A549 (cell line): ENCODE data around the gene PNLIPRP3. TPM values are rescaled to one million over a fixed set of nuclear protein-coding genes. Genes with fewer than 3 reads are reported as not detected.
A peak's percentile ranks its signal among the peaks of the same experiment; 100 is the strongest.
"Not testable (repeated sequence)": the region's sequence is repeated elsewhere in the genome, so short reads cannot be mapped to it uniquely, and the experiment has no call there.

Experiments
- ATAC-seq, 2 experiments: fragments of 200-7000 bp in 1 of 2; fragments of >200 bp in 1 of 2; cut with Nextera tagmentation in 1 of 2; cut with Tn5 transposase in 1 of 2; 3 replicates each; pipeline versions ENCODE4 v1.8.0 to v1.9.1; 2018 to 2020; ENCODE audit warnings: mild to moderate bottlenecking in 1 of 2, moderate library complexity in 1 of 2
- CTCF ChIA-PET: fragments of 300-600 bp; sonication (Branson Sonifier 250); formaldehyde crosslinking; extraction: SDS; loops from one replicate; lab custom pipeline; 2021; ENCODE audit warnings: antibody characterized with exemption, inconsistent platforms; lab: Yijun Ruan, JAX
- POLR2A ChIA-PET: fragments of 350-600 bp; formaldehyde crosslinking; extraction: SDS; loops from one replicate; lab custom pipeline; 2021; ENCODE audit warnings: antibody characterized with exemption, inconsistent platforms; lab: Yijun Ruan, JAX
- DNase-seq, 2 experiments: peaks; one replicate each; pipeline versions ENCODE4 v3.0.0 to v3.0.0-alpha.2; 2011 to 2016; ENCODE audit warnings: low read depth in 1 of 2, low spot score in 1 of 2
- FAIRE-seq: peaks from 2 replicates; lab custom pipeline; 2011; peaks lifted over from hg19 to GRCh38; lab: Jason Lieb, UNC
- H3K27ac ChIP-seq, 2 experiments: fragments of >200 bp; sonication (Bioruptor Twin); formaldehyde crosslinking; 3 replicates each; pipeline ENCODE4 v1.5.1; 2016 to 2017
- H3K4me1 ChIP-seq: fragments of >200 bp; sonication (Bioruptor Twin); formaldehyde crosslinking; 3 replicates; pipeline ENCODE4 v1.6.1; 2016
- H3K4me2 ChIP-seq: fragments of >200 bp; sonication (Bioruptor Twin); formaldehyde crosslinking; 3 replicates; pipeline ENCODE4 v1.6.1; 2016
- H3K4me3 ChIP-seq: fragments of >200 bp; sonication (Bioruptor Twin); formaldehyde crosslinking; 3 replicates; pipeline ENCODE4 v1.5.1; 2016
- H3K9me3 ChIP-seq: fragments of >200 bp; sonication (Bioruptor Twin); formaldehyde crosslinking; 3 replicates; pipeline ENCODE4 v1.6.1; 2016
- BCL3 ChIP-seq: fragments of >200 bp; sonication (Bioruptor Twin); formaldehyde crosslinking; IDR thresholded peaks from 3 replicates; pipeline ENCODE4 v1.6.1; 2016
- CBX8 ChIP-seq: fragments of 200-600 bp; sonication (generic); IDR thresholded peaks from 2 replicates; pipeline ENCODE4 v1.6.1; 2016
- EHF ChIP-seq: fragments of 250-450 bp; sonication (Bioruptor Pico); IDR thresholded peaks from 2 replicates; pipeline ENCODE4 v1.5.0; 2020; ENCODE audit warnings: mild to moderate bottlenecking
- ESRRA ChIP-seq: fragments of 150-350 bp; IDR thresholded peaks from 2 replicates; pipeline ENCODE4 v1.6.1; 2014; ENCODE audit warnings: mild to moderate bottlenecking, low read length, borderline replicate concordance
- FOSB ChIP-seq: fragments of 250-450 bp; sonication (Bioruptor Pico); IDR thresholded peaks from 2 replicates; pipeline ENCODE4 v1.5.0; 2020; ENCODE audit warnings: mild to moderate bottlenecking, moderate library complexity
- HDAC2 ChIP-seq: fragments of 200-600 bp; sonication (generic); IDR thresholded peaks from 2 replicates; pipeline ENCODE4 v1.6.1; 2016
- HES2 ChIP-seq: fragments of >200 bp; sonication (Bioruptor Twin); formaldehyde crosslinking; IDR thresholded peaks from 2 replicates; pipeline ENCODE4 v1.6.1; 2016
- JUN ChIP-seq, 2 experiments: fragments of >200 bp; sonication (Bioruptor Twin); formaldehyde crosslinking; IDR thresholded peaks; 2 replicates in 1 of 2; 3 replicates in 1 of 2; pipeline ENCODE4 v1.6.1; 2016 to 2017
- KDM5A ChIP-seq: fragments of 200-600 bp; sonication (generic); IDR thresholded peaks from 2 replicates; pipeline ENCODE4 v1.6.1; 2016; ENCODE audit warnings: antibody characterized with exemption, mild to moderate bottlenecking
- MAX ChIP-seq: IDR thresholded peaks from 2 replicates; pipeline ENCODE4 v1.6.1; 2012
- MAZ ChIP-seq: fragments of 150-350 bp; IDR thresholded peaks from 2 replicates; pipeline ENCODE4 v1.6.1; 2014; ENCODE audit warnings: antibody characterized with exemption, low read depth, low read length, borderline replicate concordance
- NR3C1 ChIP-seq: fragments of >200 bp; sonication (Bioruptor Twin); formaldehyde crosslinking; IDR thresholded peaks from 3 replicates; pipeline ENCODE4 v1.6.1; 2017
- RAD21 ChIP-seq, 2 experiments: fragments of >200 bp in 1 of 2; sonication (Bioruptor Twin) in 1 of 2; formaldehyde crosslinking in 1 of 2; IDR thresholded peaks in 1 of 2; conservative IDR thresholded peaks in 1 of 2; 2 replicates in 1 of 2; 3 replicates in 1 of 2; pipeline ENCODE4 v1.6.1; 2012 to 2018; ENCODE audit warnings: inconsistent platforms in 1 of 2
- RARB ChIP-seq: fragments of 250-450 bp; sonication (Bioruptor Pico); IDR thresholded peaks from 2 replicates; pipeline ENCODE4 v1.8.0; 2021; ENCODE audit warnings: mild to moderate bottlenecking, moderate library complexity
- RCOR1 ChIP-seq: fragments of 150-350 bp; IDR thresholded peaks from 2 replicates; pipeline ENCODE4 v1.6.1; 2014; ENCODE audit warnings: antibody characterized with exemption, low read length, low read depth
- RFX5 ChIP-seq: fragments of 450-650 bp; IDR thresholded peaks from 2 replicates; pipeline ENCODE4 v1.7.1; 2014; ENCODE audit warnings: antibody characterized with exemption, mild to moderate bottlenecking, moderate library complexity
- RNF2 ChIP-seq: fragments of 200-600 bp; sonication (generic); IDR thresholded peaks from 2 replicates; pipeline ENCODE4 v1.6.1; 2016; ENCODE audit warnings: low read depth, mild to moderate bottlenecking, antibody characterized with exemption, moderate library complexity, borderline replicate concordance
- SMC3 ChIP-seq: fragments of >200 bp; sonication (Bioruptor Twin); formaldehyde crosslinking; IDR thresholded peaks from 3 replicates; pipeline ENCODE4 v1.6.1; 2018; ENCODE audit warnings: inconsistent platforms
- WGBS: methylation state at CpG from one replicate; pipeline ENCODE4 v1.1.6; 2017; ENCODE audit errors: missing lambda C conversion rate; 5-methylcytosine and 5-hydroxymethylcytosine counted together
- polyA plus RNA-seq, 4 experiments: library from polyadenylated mRNA; depleted of rRNA in 3 of 4; stranded (reverse); fragments of >200 nt; fragmentation: RNase III in 1 of 4; extraction: RNeasy Plus Mini Kit Qiagen cat#74134 plus additional on column Dnase treatment in 1 of 4; gene quantifications; 2 replicates in 3 of 4; 3 replicates in 1 of 4; pipeline ENCODE4 v1.2.3, GENCODE V29; 2011 to 2017
- TF ChIP-seq, protein P1 (sequence below): fragments of 200-600 bp; sonication (generic); IDR thresholded peaks from 2 replicates; pipeline ENCODE4 v1.6.1; 2016; ENCODE audit warnings: antibody characterized with exemption, mild to moderate bottlenecking, moderate library complexity
- TF ChIP-seq, protein P2 (sequence below): fragments of >200 bp; sonication (Bioruptor Twin); formaldehyde crosslinking; IDR thresholded peaks from 3 replicates; pipeline ENCODE4 v1.5.1; 2016

The PNLIPRP3 gene
- polyA plus RNA-seq, 2 of the 4 experiments (the other 2 are of a cell fraction) = not detected

DNA sequence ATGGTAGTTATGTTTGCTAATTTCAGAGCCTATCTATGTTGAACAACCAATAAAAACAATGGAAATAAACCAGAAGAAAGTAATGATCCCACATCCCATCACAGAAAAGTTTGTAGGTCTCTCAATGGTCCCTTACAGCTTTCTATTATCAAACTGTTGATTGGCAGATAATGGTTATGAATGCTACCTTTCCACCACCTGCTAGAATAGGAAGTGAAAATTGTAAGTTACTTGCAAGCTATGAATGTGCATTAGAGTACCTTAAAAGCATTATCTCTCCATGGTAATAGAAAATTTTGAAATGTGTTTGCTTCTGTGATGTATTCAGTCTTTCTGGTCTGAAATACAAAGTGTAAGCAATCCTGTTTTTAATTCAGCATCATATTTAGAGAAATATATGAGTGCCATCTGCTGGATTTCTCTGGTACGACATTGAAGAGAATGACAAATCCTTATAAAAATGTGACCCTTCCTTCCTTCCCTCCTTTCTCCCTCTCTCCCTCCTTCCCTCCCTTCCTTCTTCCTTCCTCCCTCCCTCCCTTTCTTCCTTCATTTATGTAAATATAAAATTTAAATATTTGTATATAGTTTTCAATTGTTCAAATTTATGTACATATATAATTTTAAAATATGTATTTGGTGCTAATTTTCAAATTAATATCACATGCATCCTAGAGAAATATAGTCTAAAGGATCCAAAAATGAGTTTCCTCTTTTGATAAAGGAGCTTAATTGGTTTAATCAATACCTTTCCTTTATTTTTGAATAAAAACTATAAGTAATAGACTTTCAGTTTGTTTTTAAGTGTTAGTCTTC, 41.4 kb upstream of the PNLIPRP3 start:
- FAIRE-seq (no peak), DNase-seq (peak in 1 of 2 experiments; percentile 39), ATAC-seq (peak in 1 of 2 experiments; percentile 63; a peak in 3 of 6 replicates)

GRCh38 chr10:116393246-116393831, 34.3 kb upstream of the PNLIPRP3 start:
- ATAC-seq, FAIRE-seq, CTCF ChIA-PET, POLR2A ChIA-PET, H3K4me2 ChIP-seq, H3K27ac ChIP-seq, DNase-seq, H3K4me1 ChIP-seq, H3K4me3 ChIP-seq, H3K9me3 ChIP-seq: not testable (repeated sequence)
- WGBS = 79% methylated on average over 11 of the region's 43 CpGs

More for the DNA sequence above, 41.4 kb upstream of the PNLIPRP3 start:
- Histone ChIP-seq H3K4me2 (no peak overlapping the region), H3K27ac (no peak overlapping the region), H3K9me3 (no peaks in the 10 kb centered on the region), H3K4me1 (no peaks in the 10 kb centered on the region), H3K4me3 (no peak overlapping the region)
- ChIA-PET CTCF (interaction anchor here (0.6 to 2.4 kb wide), 20 partner anchors 8 to 1244 kb away, joined by 3 to 9 read pairs (median 3); no protein-coding TSS in a partner anchor), POLR2A (no interaction called here)
- 0% methylated on average over 1 of the region's 1 CpG for WGBS
- TF ChIP-seq FOSB (CRISPR knock-in tag) (no peak), RARB (CRISPR knock-in tag) (no peak), MAZ (no peak), RCOR1 (no peak), JUN (IDR thresholded peaks at IDR 0.05) (no peak), SMC3 (peak; percentile 77), RAD21 (conservative IDR thresholded peaks at IDR 0.05 in 1 of 2, IDR thresholded peaks at IDR 0.05 in 1 of 2) (peak; percentile 76), ESRRA (no peak)
- TF ChIP-seq, protein P1, sequence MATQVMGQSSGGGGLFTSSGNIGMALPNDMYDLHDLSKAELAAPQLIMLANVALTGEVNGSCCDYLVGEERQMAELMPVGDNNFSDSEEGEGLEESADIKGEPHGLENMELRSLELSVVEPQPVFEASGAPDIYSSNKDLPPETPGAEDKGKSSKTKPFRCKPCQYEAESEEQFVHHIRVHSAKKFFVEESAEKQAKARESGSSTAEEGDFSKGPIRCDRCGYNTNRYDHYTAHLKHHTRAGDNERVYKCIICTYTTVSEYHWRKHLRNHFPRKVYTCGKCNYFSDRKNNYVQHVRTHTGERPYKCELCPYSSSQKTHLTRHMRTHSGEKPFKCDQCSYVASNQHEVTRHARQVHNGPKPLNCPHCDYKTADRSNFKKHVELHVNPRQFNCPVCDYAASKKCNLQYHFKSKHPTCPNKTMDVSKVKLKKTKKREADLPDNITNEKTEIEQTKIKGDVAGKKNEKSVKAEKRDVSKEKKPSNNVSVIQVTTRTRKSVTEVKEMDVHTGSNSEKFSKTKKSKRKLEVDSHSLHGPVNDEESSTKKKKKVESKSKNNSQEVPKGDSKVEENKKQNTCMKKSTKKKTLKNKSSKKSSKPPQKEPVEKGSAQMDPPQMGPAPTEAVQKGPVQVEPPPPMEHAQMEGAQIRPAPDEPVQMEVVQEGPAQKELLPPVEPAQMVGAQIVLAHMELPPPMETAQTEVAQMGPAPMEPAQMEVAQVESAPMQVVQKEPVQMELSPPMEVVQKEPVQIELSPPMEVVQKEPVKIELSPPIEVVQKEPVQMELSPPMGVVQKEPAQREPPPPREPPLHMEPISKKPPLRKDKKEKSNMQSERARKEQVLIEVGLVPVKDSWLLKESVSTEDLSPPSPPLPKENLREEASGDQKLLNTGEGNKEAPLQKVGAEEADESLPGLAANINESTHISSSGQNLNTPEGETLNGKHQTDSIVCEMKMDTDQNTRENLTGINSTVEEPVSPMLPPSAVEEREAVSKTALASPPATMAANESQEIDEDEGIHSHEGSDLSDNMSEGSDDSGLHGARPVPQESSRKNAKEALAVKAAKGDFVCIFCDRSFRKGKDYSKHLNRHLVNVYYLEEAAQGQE = no peak
- TF ChIP-seq, protein P2, sequence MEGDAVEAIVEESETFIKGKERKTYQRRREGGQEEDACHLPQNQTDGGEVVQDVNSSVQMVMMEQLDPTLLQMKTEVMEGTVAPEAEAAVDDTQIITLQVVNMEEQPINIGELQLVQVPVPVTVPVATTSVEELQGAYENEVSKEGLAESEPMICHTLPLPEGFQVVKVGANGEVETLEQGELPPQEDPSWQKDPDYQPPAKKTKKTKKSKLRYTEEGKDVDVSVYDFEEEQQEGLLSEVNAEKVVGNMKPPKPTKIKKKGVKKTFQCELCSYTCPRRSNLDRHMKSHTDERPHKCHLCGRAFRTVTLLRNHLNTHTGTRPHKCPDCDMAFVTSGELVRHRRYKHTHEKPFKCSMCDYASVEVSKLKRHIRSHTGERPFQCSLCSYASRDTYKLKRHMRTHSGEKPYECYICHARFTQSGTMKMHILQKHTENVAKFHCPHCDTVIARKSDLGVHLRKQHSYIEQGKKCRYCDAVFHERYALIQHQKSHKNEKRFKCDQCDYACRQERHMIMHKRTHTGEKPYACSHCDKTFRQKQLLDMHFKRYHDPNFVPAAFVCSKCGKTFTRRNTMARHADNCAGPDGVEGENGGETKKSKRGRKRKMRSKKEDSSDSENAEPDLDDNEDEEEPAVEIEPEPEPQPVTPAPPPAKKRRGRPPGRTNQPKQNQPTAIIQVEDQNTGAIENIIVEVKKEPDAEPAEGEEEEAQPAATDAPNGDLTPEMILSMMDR = peak; percentile 77

DNA sequence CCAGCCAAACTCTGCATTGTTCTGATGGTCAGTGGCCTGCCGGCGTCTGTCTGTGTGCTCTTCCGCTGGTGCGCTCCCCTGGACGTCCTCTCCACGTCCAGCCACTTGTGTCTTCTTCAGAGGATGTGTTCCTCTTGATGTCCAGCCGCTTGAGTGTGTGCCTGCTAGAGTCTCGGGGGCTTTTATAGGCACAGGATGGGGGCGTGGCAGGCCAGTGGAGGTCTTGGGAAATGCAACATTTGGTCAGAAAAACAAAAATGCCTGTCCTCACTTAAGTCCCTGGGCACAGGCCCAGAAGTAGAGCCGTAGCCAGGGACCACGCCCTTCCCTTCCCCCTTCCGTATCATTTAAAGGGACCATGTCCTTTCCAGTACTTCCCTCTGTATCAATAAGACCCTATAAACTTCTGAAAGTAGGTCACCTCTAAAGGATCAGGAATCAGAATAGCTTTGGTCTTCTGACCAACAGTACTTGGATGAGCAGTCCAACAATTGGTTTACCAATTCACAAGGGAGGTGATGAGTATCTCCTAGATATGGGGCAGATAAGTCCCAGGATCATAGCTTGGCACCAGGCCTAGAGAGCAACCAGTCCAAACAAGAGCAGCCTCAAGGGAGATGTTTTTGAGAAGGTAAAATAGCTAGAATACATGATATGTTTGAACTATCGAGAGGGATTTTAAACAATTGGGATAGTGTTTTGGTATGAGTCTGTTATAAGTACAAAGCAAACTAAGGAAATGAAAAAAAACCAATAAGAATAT, 32.2 kb upstream of the PNLIPRP3 start:
- H3K4me2 ChIP-seq = no peak overlapping the region
- FAIRE-seq = no peak

More for the DNA sequence above, 32.2 kb upstream of the PNLIPRP3 start:
- 31% methylated on average over 13 of the region's 13 CpGs for WGBS
- DNase-seq (no peak), ATAC-seq (no peak)
- Histone ChIP-seq H3K9me3 (no peaks in the 10 kb centered on the region), H3K27ac (no peak overlapping the region), H3K4me3 (no peak overlapping the region), H3K4me1 (no peaks in the 10 kb centered on the region)
- CTCF ChIA-PET = interaction anchor here (0.7 to 1.2 kb wide), 2 partner anchors 9 to 10 kb away, joined by 3 read pairs; no protein-coding TSS in a partner anchor
- POLR2A ChIA-PET = no interaction called here
- no peak for TF ChIP-seq CBX8
- TF ChIP-seq FOSB (CRISPR knock-in tag) = no peak
- TF ChIP-seq HDAC2 = no peak
- TF ChIP-seq NR3C1 = no peak
- no peak for TF ChIP-seq KDM5A
- TF ChIP-seq RFX5 = no peak
- no peak for TF ChIP-seq EHF (CRISPR knock-in tag)
- no peak for TF ChIP-seq RNF2
- no peak for TF ChIP-seq RAD21 (conservative IDR thresholded peaks at IDR 0.05 in 1 of 2, IDR thresholded peaks at IDR 0.05 in 1 of 2)
- TF ChIP-seq HES2 = no peak
- TF ChIP-seq BCL3 = no peak
- no peak for TF ChIP-seq MAX
